ENCODE measurements around the gene TARP.

Gene TARP

DNA sequence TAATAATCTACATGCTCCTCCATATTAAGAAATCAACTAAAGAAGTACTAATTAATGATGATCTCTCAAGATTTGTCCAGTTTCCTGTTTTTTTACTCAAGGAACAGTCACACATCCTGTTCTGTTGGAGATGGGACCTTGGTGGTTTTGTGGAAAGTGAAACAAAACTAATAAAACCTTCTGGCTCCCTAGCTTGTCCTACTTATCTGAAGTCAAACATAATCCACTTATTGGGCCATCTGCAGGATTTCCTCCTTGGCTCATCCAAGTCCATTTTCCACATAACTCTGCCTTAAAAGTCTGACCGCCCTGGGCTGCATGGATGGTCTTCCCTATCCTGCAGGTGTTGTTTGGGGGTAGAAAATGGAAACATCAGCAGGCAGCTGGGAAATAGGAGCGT, 39.4 kb upstream of the TARP start:
- H3K27me3 ChIP-seq (ENCODE audit: control insufficient read depth, insufficient read depth, low read length): no peaks in the 10 kb centered on the region
- H3K9ac ChIP-seq (ENCODE audit: low read length): no peak overlapping the region
- H3K4me3 ChIP-seq (ENCODE audit: low read length): no peak overlapping the region
- H3K4me1 ChIP-seq (ENCODE audit: control insufficient read depth, insufficient read depth, low read length): peaks cover 4% of the 10 kb centered on the region
- no peaks in the 10 kb centered on the region for H3K36me3 ChIP-seq (ENCODE audit: control insufficient read depth, insufficient read depth, low read length)
- no peaks in the 10 kb centered on the region for H3K9me3 ChIP-seq (ENCODE audit: control insufficient read depth, low read length)

DNA sequence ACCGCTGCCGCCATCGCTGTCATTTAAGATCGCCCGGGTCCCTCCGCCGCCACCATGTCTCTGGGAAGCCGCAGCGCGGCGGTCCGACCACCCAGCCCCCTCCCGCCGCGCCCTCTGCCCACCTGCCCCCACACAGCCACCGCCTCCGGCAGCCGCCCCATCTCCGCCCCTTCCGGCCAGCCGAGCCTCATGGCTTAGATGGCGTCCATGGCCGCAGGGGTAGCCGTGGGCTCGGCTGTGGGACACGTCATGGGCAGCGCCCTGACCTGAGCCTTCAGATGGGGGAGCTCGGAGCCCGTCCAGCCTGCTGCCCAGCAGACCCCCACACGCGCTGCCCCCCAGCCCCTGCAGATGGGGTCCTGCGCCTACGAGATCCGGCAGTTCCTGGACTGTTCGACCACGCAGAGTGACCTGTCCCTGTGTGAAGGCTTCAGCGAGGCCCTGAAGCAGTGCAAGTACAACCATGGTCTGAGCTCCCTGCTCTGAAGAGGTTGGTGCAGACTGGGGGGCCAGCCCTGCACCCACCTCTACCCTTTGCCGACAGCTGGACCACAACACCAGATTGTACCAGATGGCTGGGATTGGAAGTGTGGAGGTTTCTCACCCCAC, 38.0 kb upstream of the TARP start:
- Histone ChIP-seq H3K4me1 (ENCODE audit: control insufficient read depth, insufficient read depth, low read length) (no peaks in the 10 kb centered on the region), H3K9ac (ENCODE audit: low read length) (no peak overlapping the region), H3K9me3 (ENCODE audit: control insufficient read depth, low read length) (no peaks in the 10 kb centered on the region), H3K36me3 (ENCODE audit: control insufficient read depth, insufficient read depth, low read length) (no peaks in the 10 kb centered on the region), H3K4me3 (ENCODE audit: low read length) (no peak overlapping the region), H3K27me3 (ENCODE audit: control insufficient read depth, insufficient read depth, low read length) (no peaks in the 10 kb centered on the region)

DNA sequence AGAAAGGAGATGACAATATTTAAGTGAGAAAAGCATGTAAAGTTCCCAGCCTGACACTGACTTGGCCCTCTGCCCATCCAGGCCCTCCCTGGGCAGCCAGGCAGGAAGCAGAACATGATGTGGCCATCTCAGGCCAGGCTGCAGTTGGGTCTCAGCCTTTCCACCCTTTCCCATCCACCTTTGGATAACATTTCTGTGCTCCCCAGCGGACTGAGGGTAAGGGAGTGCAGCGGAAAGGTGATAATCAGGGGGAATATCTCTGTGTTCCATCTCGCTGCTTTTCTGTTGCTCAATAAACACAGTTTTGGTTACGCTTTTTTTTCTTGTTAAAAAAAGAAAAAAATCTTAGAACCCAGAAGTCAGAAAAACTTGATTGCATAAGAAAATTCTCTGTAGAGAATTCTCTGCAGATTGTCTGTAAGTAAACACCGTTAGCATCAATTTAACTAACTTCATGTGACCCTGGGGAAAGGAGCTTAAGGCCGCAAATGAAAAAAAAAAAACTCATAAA, 37.2 kb upstream of the TARP start:
- Histone ChIP-seq H3K9ac (ENCODE audit: low read length) (no peak overlapping the region), H3K27me3 (ENCODE audit: control insufficient read depth, insufficient read depth, low read length) (no peaks in the 10 kb centered on the region), H3K4me3 (ENCODE audit: low read length) (no peak overlapping the region), H3K9me3 (ENCODE audit: control insufficient read depth, low read length) (no peaks in the 10 kb centered on the region), H3K36me3 (ENCODE audit: control insufficient read depth, insufficient read depth, low read length) (no peaks in the 10 kb centered on the region), H3K4me1 (ENCODE audit: control insufficient read depth, insufficient read depth, low read length) (no peaks in the 10 kb centered on the region)

DNA sequence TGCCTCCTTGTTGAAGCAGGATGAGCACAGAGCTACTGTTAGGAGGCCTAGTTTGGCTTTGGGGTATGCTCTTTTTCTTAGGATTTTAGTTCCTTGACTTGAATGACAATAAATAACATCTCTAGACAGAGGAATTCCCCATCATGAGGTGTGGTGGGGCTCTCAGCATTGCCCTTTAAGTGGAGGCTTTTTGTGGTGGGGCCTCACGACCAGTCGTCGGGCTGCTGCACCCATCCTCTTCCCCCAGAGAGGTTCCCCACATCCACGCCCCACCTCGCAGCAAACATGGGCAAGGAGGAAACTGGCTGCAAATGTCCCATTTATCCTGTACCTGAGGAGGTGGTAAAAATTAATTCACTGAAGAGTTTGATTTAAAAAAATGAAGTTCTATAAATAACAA, 36.1 kb upstream of the TARP start:
- H3K36me3 ChIP-seq (ENCODE audit: control insufficient read depth, insufficient read depth, low read length): no peaks in the 10 kb centered on the region
- H3K27me3 ChIP-seq (ENCODE audit: control insufficient read depth, insufficient read depth, low read length): no peaks in the 10 kb centered on the region
- no peaks in the 10 kb centered on the region for H3K4me1 ChIP-seq (ENCODE audit: control insufficient read depth, insufficient read depth, low read length)
- H3K4me3 ChIP-seq (ENCODE audit: low read length): no peak overlapping the region
- H3K9me3 ChIP-seq (ENCODE audit: control insufficient read depth, low read length): no peaks in the 10 kb centered on the region
- H3K9ac ChIP-seq (ENCODE audit: low read length): no peak overlapping the region

DNA sequence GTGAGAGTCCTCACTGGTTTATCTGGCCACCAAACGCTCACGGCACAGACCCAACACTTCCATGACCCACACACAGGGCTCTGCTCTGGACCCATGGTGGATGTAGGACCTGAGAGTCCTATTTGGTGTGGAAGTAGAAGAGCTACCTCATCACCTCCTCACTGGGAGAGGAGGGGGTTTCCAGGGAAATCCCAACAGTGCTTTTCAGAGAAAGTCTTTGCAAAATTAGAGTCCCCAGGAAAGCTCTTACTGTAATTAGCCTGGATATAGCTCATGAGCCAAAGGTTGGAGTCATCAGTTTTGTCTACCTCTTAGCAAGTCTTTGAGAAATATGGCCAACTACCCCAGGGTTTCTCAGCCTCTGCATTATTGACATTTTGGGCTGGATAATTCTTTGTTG, 34.7 kb upstream of the TARP start:
- Histone ChIP-seq H3K27me3 (ENCODE audit: control insufficient read depth, insufficient read depth, low read length) (no peaks in the 10 kb centered on the region), H3K4me3 (ENCODE audit: low read length) (no peak overlapping the region), H3K4me1 (ENCODE audit: control insufficient read depth, insufficient read depth, low read length) (no peaks in the 10 kb centered on the region), H3K36me3 (ENCODE audit: control insufficient read depth, insufficient read depth, low read length) (no peaks in the 10 kb centered on the region), H3K9ac (ENCODE audit: low read length) (no peak overlapping the region), H3K9me3 (ENCODE audit: control insufficient read depth, low read length) (no peaks in the 10 kb centered on the region)

DNA sequence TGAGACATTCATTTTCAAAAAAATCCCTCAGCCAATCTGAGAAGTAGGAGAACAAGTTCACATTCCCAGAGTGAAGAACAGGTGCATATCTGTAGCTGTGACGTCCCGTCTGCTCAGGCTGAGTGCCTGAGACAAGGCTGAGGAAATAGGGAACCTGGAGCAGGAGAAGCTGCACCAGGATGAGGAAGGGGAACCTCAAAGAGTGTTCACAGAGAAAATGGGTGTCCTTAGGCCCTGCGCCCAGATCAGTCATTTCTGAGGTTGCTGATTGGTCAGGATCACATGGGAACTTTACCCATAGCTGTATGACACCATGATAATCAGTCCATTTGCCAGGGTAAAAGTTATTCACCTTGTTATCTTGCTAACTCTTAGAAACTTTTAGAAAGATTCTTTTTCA, 34.2 kb upstream of the TARP start:
- Histone ChIP-seq H3K4me3 (ENCODE audit: low read length) (no peak overlapping the region), H3K4me1 (ENCODE audit: control insufficient read depth, insufficient read depth, low read length) (no peaks in the 10 kb centered on the region), H3K9ac (ENCODE audit: low read length) (no peak overlapping the region), H3K9me3 (ENCODE audit: control insufficient read depth, low read length) (no peaks in the 10 kb centered on the region), H3K27me3 (ENCODE audit: control insufficient read depth, insufficient read depth, low read length) (no peaks in the 10 kb centered on the region), H3K36me3 (ENCODE audit: control insufficient read depth, insufficient read depth, low read length) (no peaks in the 10 kb centered on the region)

DNA sequence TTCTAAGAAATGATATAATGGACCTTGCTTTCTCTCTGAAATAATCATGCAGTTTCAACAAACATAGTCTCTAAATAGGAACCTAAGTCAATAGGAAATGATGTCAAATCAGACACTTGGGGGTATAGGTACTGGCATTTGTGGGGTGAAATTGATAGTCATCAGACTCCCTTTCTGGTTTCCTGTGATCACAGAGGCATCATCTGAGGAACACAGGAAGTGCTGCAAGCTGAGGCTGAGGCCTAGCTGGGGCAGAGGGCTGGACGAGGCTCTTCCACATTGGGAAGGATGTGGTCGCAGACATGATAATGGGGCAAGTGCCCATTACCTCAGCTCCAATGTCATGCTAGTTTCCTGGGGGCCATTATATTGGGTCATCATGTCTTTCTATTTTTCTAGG, 33.5 kb upstream of the TARP start:
- Histone ChIP-seq H3K4me1 (ENCODE audit: control insufficient read depth, insufficient read depth, low read length) (no peaks in the 10 kb centered on the region), H3K27me3 (ENCODE audit: control insufficient read depth, insufficient read depth, low read length) (no peaks in the 10 kb centered on the region), H3K9me3 (ENCODE audit: control insufficient read depth, low read length) (no peaks in the 10 kb centered on the region), H3K4me3 (ENCODE audit: low read length) (no peak overlapping the region), H3K36me3 (ENCODE audit: control insufficient read depth, insufficient read depth, low read length) (no peaks in the 10 kb centered on the region), H3K9ac (ENCODE audit: low read length) (no peak overlapping the region)

DNA sequence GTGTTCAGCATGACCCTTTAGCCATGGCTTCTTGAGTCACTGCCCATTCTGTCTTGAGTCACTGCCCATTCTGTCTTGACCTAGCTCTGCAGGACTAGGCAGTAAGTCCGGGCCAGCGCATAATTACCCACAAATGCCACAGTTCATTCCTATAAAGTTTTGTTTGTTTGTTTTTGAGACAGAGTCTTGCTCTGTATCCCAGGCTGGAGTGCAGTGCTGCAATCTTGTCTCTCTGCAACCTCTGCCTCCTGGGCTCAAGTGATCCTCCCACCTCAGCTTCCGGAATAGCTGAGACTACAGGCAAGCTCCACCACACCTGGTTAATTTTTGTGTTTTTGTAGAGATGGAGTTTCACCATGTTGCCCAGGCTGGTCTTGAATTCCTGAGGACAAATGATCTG, 32.7 kb upstream of the TARP start:
- Histone ChIP-seq H3K4me1 (ENCODE audit: control insufficient read depth, insufficient read depth, low read length) (no peaks in the 10 kb centered on the region), H3K4me3 (ENCODE audit: low read length) (no peak overlapping the region), H3K9me3 (ENCODE audit: control insufficient read depth, low read length) (no peaks in the 10 kb centered on the region), H3K9ac (ENCODE audit: low read length) (no peak overlapping the region), H3K27me3 (ENCODE audit: control insufficient read depth, insufficient read depth, low read length) (no peaks in the 10 kb centered on the region), H3K36me3 (ENCODE audit: control insufficient read depth, insufficient read depth, low read length) (no peaks in the 10 kb centered on the region)

DNA sequence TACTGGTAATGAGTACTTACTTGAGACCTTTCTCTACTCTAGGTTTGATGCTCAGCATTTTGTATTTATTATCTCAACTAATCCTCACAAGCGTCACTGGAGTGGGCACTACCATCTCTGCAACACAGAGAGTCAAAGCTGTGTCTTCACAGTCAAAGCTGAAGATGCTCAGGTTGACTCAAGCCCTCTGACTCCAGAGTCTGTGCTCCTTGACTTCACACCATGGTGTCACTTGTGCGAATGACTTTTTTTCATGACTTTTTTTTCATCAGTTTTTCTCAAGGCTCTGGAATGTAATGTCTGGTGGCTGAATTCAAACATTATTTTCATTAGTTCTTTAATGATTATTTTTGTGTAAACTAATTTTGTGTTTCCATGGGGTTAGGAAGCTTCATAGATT, 30.4 kb upstream of the TARP start:
- no peak overlapping the region for H3K4me3 ChIP-seq (ENCODE audit: low read length)
- no peaks in the 10 kb centered on the region for H3K27me3 ChIP-seq (ENCODE audit: control insufficient read depth, insufficient read depth, low read length)
- no peaks in the 10 kb centered on the region for H3K9me3 ChIP-seq (ENCODE audit: control insufficient read depth, low read length)
- no peaks in the 10 kb centered on the region for H3K4me1 ChIP-seq (ENCODE audit: control insufficient read depth, insufficient read depth, low read length)
- no peaks in the 10 kb centered on the region for H3K36me3 ChIP-seq (ENCODE audit: control insufficient read depth, insufficient read depth, low read length)
- H3K9ac ChIP-seq (ENCODE audit: low read length): no peak overlapping the region

DNA sequence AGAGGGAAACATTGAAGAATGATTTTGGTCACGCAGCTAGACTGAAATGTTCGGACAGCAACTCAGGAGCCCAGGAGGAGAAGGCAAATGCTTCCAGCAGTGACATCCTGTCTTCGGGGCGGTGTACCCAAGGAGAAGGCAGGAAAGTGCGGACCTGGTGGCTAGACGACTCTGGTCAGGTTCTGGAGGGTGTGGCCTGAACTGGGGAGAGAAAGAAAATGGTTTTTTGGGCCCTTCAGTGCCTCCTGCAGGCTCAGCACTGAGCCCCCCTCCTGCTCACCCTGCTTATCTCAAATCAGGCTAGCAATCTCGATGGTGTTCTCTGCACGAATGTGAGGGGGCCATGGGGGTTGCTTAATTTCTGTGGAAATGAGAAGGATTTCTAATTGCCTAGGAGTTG, 26.7 kb upstream of the TARP start:
- no peaks in the 10 kb centered on the region for H3K36me3 ChIP-seq (ENCODE audit: control insufficient read depth, insufficient read depth, low read length)
- no peaks in the 10 kb centered on the region for H3K27me3 ChIP-seq (ENCODE audit: control insufficient read depth, insufficient read depth, low read length)
- no peaks in the 10 kb centered on the region for H3K9me3 ChIP-seq (ENCODE audit: control insufficient read depth, low read length)
- no peak overlapping the region for H3K4me3 ChIP-seq (ENCODE audit: low read length)
- no peaks in the 10 kb centered on the region for H3K4me1 ChIP-seq (ENCODE audit: control insufficient read depth, insufficient read depth, low read length)
- no peak overlapping the region for H3K9ac ChIP-seq (ENCODE audit: low read length)

DNA sequence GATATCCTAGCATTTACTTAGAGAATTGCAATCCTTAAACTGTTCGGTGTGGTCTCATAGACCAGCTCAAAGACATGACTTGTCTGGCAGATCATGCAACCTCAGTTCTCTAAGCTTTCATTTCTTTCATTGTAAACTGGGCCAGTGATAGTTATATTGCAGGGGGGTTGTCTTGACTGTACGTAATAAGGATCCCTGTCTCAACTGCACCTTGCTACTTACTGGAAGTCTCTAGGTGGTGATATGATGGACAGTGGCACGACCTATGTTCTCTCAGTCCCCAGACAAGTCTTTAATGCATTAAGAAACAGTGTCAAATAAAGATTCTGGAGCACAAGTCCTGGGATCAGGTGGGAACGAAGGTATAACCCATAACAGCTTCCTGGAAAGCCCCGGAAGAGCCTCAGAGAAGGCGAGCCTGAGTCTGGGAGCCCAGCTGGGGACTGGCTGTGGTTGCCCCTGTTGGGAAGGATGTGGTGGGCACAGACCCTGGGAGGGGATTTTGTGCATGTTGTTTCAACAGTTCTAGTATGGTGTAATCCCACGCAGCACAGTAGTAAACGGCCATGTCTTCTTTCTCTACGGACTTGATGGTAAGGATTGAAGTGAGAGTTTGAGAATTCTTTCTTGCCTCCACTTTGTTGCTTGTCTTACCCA, 26.0 kb upstream of the TARP start:
- Histone ChIP-seq H3K9ac (ENCODE audit: low read length) (no peak overlapping the region), H3K36me3 (ENCODE audit: control insufficient read depth, insufficient read depth, low read length) (no peaks in the 10 kb centered on the region), H3K4me3 (ENCODE audit: low read length) (no peak overlapping the region)

DNA sequence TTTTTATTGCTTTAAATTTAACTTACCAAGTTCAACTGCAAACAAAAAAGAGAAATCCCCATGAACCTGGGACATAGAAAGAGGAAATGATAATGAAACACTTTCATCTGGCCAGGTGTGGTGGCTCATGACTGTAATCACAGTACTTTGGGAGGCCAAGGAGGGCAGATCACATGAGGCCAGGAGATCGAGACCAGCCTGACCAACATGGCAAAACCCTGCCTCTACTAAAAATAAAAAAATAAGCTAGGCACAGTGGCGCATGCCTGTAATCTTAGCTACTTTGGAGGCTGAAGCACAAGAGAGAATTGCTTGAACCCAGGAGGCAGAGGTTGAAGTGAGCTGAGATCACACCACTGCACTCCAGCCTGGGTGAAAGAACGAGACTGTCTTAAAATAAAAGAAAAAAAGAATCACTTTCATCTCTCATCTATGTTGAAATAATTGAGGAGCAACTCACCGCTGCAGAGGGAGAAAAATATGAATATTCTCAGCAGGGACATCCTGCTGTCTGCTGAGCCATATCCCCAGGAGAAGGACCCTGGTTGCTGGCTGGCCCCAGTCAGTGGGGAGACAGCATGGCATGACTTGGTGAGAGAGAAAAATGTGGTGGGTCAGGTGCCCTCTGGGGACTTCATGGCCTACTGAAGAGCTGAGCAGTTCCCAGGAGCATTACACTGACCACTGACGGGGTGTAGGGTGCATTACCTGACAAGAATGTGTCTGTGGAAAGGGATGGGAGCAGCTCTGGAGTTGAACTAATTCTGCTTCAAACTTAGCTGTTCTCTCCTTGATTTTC, 22.8 kb upstream of the TARP start:
- Histone ChIP-seq H3K36me3 (ENCODE audit: control insufficient read depth, insufficient read depth, low read length) (no peaks in the 10 kb centered on the region), H3K4me3 (ENCODE audit: low read length) (no peak overlapping the region), H3K27me3 (ENCODE audit: control insufficient read depth, insufficient read depth, low read length) (no peaks in the 10 kb centered on the region), H3K9me3 (ENCODE audit: control insufficient read depth, low read length) (no peaks in the 10 kb centered on the region), H3K4me1 (ENCODE audit: control insufficient read depth, insufficient read depth, low read length) (no peaks in the 10 kb centered on the region), H3K9ac (ENCODE audit: low read length) (no peak overlapping the region)

More for the DNA sequence above, 26.0 kb upstream of the TARP start:
- no peaks in the 10 kb centered on the region for H3K9me3 ChIP-seq (ENCODE audit: control insufficient read depth, low read length)
- H3K27me3 ChIP-seq (ENCODE audit: control insufficient read depth, insufficient read depth, low read length): no peaks in the 10 kb centered on the region
- no peaks in the 10 kb centered on the region for H3K4me1 ChIP-seq (ENCODE audit: control insufficient read depth, insufficient read depth, low read length)

Data from mucosa of stomach (tissue), 1 donor.